LHCN-M2 (cell line): ENCODE data around the gene CCS. TPM values are rescaled to one million over a fixed set of nuclear protein-coding genes. Genes with fewer than 3 reads are reported as not detected.
A peak's percentile ranks its signal among the peaks of the same experiment; 100 is the strongest.
"Not testable (repeated sequence)": the region's sequence is repeated elsewhere in the genome, so short reads cannot be mapped to it uniquely, and the experiment has no call there.

ENCODE experiments used
- DNase-seq: peaks from one replicate; pipeline ENCODE4 v3.0.0-alpha.2; 2012; ENCODE audit warnings: low read depth
- total RNA-seq: library from RNA; depleted of rRNA; stranded (reverse); fragments of >200 nt; gene quantifications from 2 replicates; pipeline ENCODE4 v1.2.3, GENCODE V29; 2014

Gene CCS
- total RNA-seq, 1 experiment from 2014 or later = 20.3 TPM

GRCh38 chr11:66589996-66590675 lies 2.8 kb upstream of the CCS start:
- DNase-seq = no peak

GRCh38 chr11:66591175-66591574 lies 1.8 kb upstream of the CCS start:
- DNase-seq = no peak

GRCh38 chr11:66593303-66593635 lies 284 bp downstream of the CCS start:
- DNase-seq = no peak

GRCh38 chr11:66593650-66594049 lies 665 bp downstream of the CCS start:
- DNase-seq = no peak

- no peak for DNase-seq
Measured at GRCh38 chr11:66595245-66595904, 2.4 kb downstream of the CCS start.

- no peak for DNase-seq
Measured at GRCh38 chr11:66598993-66599392, 6.0 kb downstream of the CCS start.

- no peak for DNase-seq
Measured at GRCh38 chr11:66600219-66600618, 7.2 kb downstream of the CCS start.

- no peak for DNase-seq
Measured at GRCh38 chr11:66600631-66601233, 7.7 kb downstream of the CCS start.

GRCh38 chr11:66603072-66603471 lies 10.1 kb downstream of the CCS start:
- DNase-seq = no peak

GRCh38 chr11:66604155-66604554 lies 11.2 kb downstream of the CCS start:
- no peak for DNase-seq

GRCh38 chr11:66606608-66607007 lies 13.6 kb downstream of the CCS start:
- not testable (repeated sequence) for DNase-seq

- DNase-seq = peak; percentile 39
Measured at GRCh38 chr11:66607126-66607834, 14.3 kb downstream of the CCS start.

- DNase-seq = no peak
Measured at GRCh38 chr11:66609721-66610617, 17.0 kb downstream of the CCS start.

- DNase-seq = no peak
Measured at GRCh38 chr11:66612458-66612857, 19.5 kb downstream of the CCS start.

GRCh38 chr11:66614073-66614472 lies 21.1 kb downstream of the CCS start:
- no peak for DNase-seq

- DNase-seq = peak; percentile 99
Measured at GRCh38 chr11:66616379-66617154, 23.6 kb downstream of the CCS start, which contains the start of gene RBM14. Gene RBM14 (plus strand): TSS chr11:66616630. CDS start chr11:66616721, 91 bp downstream.

- peak; percentile 56 for DNase-seq
Measured at GRCh38 chr11:66617155-66617834, 24.3 kb downstream of the CCS start.

- DNase-seq = peak; percentile 58
Measured at GRCh38 chr11:66619080-66619554, 26.1 kb downstream of the CCS start.

GRCh38 chr11:66624450-66624849 lies 31.5 kb downstream of the CCS start:
- DNase-seq = no peak
